Caco-2 (cell line): ENCODE measurements around the gene IGSF8. TPM values are rescaled to one million over a fixed set of nuclear protein-coding genes. Genes with fewer than 3 reads are reported as not detected.

Source experiments
- BruUV-seq: library from RNA; stranded (reverse); fragments of 400-500 nt; replicated peaks from 2 replicates; lab custom pipeline; 2021; lab: Mats Ljungman, UMichigan
- CTCF ChIA-PET: fragments of 300-600 bp; sonication (Branson Sonifier 250); formaldehyde crosslinking; loops from one replicate; lab custom pipeline; 2022; ENCODE audit warnings: antibody characterized with exemption; lab: Charles Lee
- POLR2A ChIA-PET: fragments of 300-600 bp; sonication (Branson Sonifier 250); formaldehyde crosslinking; loops from one replicate; lab custom pipeline; 2022; ENCODE audit warnings: antibody characterized with exemption; lab: Charles Lee
- DNase-seq, 2 experiments: peaks; one replicate each; pipeline versions ENCODE4 v3.0.0 to v3.0.0-alpha.2; 2020 to 2022
- H3K27me3 ChIP-seq: replicated peaks from 2 replicates; pipeline ENCODE4 v1.6.0; 2011; ENCODE audit warnings: low read length; ENCODE audit not compliant: control insufficient read depth, insufficient read depth
- H3K36me3 ChIP-seq: 2 replicates; pipeline ENCODE4 v1.5.1; 2011; ENCODE audit warnings: low read length; ENCODE audit not compliant: control insufficient read depth, insufficient read depth
- H3K4me1 ChIP-seq: fragments of 250-450 bp; sonication (Bioruptor Pico); 2 replicates; pipeline ENCODE4 v1.5.1; 2020; ENCODE audit warnings: mild to moderate bottlenecking
- H3K4me3 ChIP-seq: 2 replicates; pipeline ENCODE4 v1.5.1; 2011; ENCODE audit warnings: low read depth, mild to moderate bottlenecking, control low read depth, low read length
- H3K9me3 ChIP-seq: fragments of 250-450 bp; sonication (Bioruptor Pico); 2 replicates; pipeline ENCODE4 v1.5.1; 2020; ENCODE audit warnings: mild to moderate bottlenecking, moderate library complexity
- H3K27ac Mint-ChIP-seq: one replicate; pipeline ENCODE4 v1.8.0; 2022; ENCODE audit warnings: mixed read lengths; ENCODE audit not compliant: unreplicated experiment
- H3K27me3 Mint-ChIP-seq: one replicate; pipeline ENCODE4 v1.8.0; 2022; ENCODE audit warnings: mixed read lengths; ENCODE audit not compliant: insufficient read depth, unreplicated experiment
- H3K36me3 Mint-ChIP-seq: one replicate; pipeline ENCODE4 v1.8.0; 2022; ENCODE audit warnings: mild to moderate bottlenecking, mixed read lengths; ENCODE audit not compliant: insufficient read depth, unreplicated experiment
- H3K4me1 Mint-ChIP-seq: one replicate; pipeline ENCODE4 v1.8.0; 2022; ENCODE audit warnings: low read depth, mixed read lengths; ENCODE audit not compliant: unreplicated experiment
- H3K4me3 Mint-ChIP-seq: one replicate; pipeline ENCODE4 v1.8.0; 2022; ENCODE audit warnings: mild to moderate bottlenecking, moderate library complexity, mixed read lengths; ENCODE audit not compliant: unreplicated experiment
- H3K9me3 Mint-ChIP-seq: one replicate; pipeline ENCODE4 v1.8.0; 2022; ENCODE audit warnings: mixed read lengths; ENCODE audit not compliant: unreplicated experiment
- intact Hi-C: fragments of 100-400 bp; cut with micrococcal nuclease; formaldehyde crosslinking; loops from one replicate; pipeline ENCODE4 v1.10.0; 2022; ENCODE audit not compliant: unreplicated experiment
- total RNA-seq: library from RNA; stranded (reverse); gene quantifications from 2 replicates; pipeline ENCODE4 v1.2.3, GENCODE V29; 2022
- TF ChIP-seq, protein P1 (sequence below), 2 experiments: fragments of 200-600 bp in 1 of 2; IDR thresholded peaks; 1 replicate in 1 of 2; 2 replicates in 1 of 2; pipeline versions ENCODE4 v1.5.1 to v1.8.0; 2011 to 2022; ENCODE audit warnings: antibody characterized with exemption in 1 of 2, control low read depth in 1 of 2, inconsistent platforms in 1 of 2, low read depth in 1 of 2, low read length in 1 of 2, mild to moderate bottlenecking in 1 of 2, moderate library complexity in 1 of 2; ENCODE audit not compliant: insufficient read depth in 1 of 2, severe bottlenecking in 1 of 2, unreplicated experiment in 1 of 2

Gene IGSF8
- total RNA-seq, 1 experiment from 2014 or later: 15.4 TPM

DNA sequence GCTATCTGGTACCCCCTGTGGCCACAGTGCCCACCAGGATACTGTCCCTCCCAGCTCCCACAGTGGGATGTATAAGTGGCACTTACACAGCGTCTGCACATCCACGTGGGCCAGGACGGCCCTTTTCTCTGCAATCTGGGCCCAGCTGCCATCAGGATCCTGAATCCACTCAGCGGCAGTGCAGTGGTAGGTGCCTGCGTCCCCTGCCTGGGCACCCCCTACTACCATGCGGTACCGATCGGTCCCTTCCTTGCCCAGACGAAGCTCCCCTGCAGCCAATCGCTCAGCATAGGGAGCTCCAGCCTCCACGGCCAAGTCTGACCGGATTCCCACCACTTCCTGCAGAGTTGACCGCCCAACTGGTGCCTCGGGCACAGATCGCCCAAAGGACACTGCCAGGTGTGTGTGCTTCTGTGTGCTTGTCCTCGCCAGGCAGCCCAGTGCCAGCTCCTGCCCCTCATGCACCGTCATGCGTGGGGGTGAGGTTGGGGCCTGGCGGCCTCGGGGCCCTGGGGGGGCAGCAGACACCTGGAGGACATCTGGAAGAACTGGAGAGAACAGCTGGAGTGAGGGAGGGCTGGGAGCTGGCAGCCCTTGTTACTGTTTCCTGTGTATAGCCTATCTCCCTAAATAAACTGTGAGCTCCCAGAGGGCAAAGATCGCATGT, 4.7 kb downstream of the IGSF8 start:
- Mint-ChIP-seq H3K4me3 (no peak overlapping the region), H3K27me3 (no peaks in the 10 kb centered on the region), H3K9me3 (no peaks in the 10 kb centered on the region), H3K4me1 (peaks cover 7% of the 10 kb centered on the region), H3K36me3 (peaks cover 6% of the 10 kb centered on the region), H3K27ac (no peak overlapping the region)
- no peak for DNase-seq
- H3K4me1 ChIP-seq: peaks cover 16% of the 10 kb centered on the region
- ChIA-PET POLR2A (no interaction called here), CTCF (no interaction called here)
- no TSS peak for BruUV-seq
- TF ChIP-seq, protein P1, sequence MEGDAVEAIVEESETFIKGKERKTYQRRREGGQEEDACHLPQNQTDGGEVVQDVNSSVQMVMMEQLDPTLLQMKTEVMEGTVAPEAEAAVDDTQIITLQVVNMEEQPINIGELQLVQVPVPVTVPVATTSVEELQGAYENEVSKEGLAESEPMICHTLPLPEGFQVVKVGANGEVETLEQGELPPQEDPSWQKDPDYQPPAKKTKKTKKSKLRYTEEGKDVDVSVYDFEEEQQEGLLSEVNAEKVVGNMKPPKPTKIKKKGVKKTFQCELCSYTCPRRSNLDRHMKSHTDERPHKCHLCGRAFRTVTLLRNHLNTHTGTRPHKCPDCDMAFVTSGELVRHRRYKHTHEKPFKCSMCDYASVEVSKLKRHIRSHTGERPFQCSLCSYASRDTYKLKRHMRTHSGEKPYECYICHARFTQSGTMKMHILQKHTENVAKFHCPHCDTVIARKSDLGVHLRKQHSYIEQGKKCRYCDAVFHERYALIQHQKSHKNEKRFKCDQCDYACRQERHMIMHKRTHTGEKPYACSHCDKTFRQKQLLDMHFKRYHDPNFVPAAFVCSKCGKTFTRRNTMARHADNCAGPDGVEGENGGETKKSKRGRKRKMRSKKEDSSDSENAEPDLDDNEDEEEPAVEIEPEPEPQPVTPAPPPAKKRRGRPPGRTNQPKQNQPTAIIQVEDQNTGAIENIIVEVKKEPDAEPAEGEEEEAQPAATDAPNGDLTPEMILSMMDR (IDR thresholded peaks at IDR 0.05; ENCODE audit: insufficient read depth in 1 of 2, low read depth in 1 of 2, low read length in 1 of 2, severe bottlenecking in 1 of 2, unreplicated experiment in 1 of 2): no peak
- no peaks in the 10 kb centered on the region for H3K27me3 ChIP-seq
- H3K36me3 ChIP-seq: no peaks in the 10 kb centered on the region; the same call in 1 of the 2 replicates
- intact Hi-C loops: no loop called here
- H3K4me3 ChIP-seq: no peak overlapping the region
- H3K9me3 ChIP-seq: no peaks in the 10 kb centered on the region

DNA sequence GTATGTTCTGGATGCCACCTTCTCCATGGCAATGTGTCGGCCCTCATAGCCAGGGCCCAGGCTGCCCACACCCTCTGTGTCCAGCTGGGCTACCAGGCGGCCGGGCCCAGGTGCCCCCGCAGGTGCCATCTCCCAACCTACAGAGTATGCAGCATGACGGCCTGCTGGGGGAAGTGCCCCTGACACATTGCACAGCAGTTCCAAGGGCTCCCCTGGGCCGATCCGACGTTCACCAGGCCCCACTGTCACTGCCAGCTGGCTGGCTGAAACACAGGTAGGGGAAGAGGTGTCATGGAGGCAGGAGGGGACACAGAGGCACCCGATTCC, 5.4 kb downstream of the IGSF8 start:
- no peak overlapping the region for H3K4me3 ChIP-seq
- no peaks in the 10 kb centered on the region for H3K27me3 ChIP-seq
- no TSS peak for BruUV-seq
- intact Hi-C loops: no loop called here
- peaks cover 16% of the 10 kb centered on the region for H3K4me1 ChIP-seq
- H3K36me3 Mint-ChIP-seq: peaks cover 5% of the 10 kb centered on the region
- peaks cover 7% of the 10 kb centered on the region for H3K4me1 Mint-ChIP-seq
- H3K27me3 Mint-ChIP-seq: no peaks in the 10 kb centered on the region
- no peaks in the 10 kb centered on the region for H3K9me3 Mint-ChIP-seq
- TF ChIP-seq, protein P1 (IDR thresholded peaks at IDR 0.05; ENCODE audit: insufficient read depth in 1 of 2, low read depth in 1 of 2, low read length in 1 of 2, severe bottlenecking in 1 of 2, unreplicated experiment in 1 of 2): no peak
- no peak for DNase-seq
- CTCF ChIA-PET: no interaction called here
- H3K9me3 ChIP-seq: no peaks in the 10 kb centered on the region
- H3K4me3 Mint-ChIP-seq: no peak overlapping the region
- POLR2A ChIA-PET: no interaction called here
- no peaks in the 10 kb centered on the region; the same call in 1 of the 2 replicates for H3K36me3 ChIP-seq
- H3K27ac Mint-ChIP-seq: no peak overlapping the region

DNA sequence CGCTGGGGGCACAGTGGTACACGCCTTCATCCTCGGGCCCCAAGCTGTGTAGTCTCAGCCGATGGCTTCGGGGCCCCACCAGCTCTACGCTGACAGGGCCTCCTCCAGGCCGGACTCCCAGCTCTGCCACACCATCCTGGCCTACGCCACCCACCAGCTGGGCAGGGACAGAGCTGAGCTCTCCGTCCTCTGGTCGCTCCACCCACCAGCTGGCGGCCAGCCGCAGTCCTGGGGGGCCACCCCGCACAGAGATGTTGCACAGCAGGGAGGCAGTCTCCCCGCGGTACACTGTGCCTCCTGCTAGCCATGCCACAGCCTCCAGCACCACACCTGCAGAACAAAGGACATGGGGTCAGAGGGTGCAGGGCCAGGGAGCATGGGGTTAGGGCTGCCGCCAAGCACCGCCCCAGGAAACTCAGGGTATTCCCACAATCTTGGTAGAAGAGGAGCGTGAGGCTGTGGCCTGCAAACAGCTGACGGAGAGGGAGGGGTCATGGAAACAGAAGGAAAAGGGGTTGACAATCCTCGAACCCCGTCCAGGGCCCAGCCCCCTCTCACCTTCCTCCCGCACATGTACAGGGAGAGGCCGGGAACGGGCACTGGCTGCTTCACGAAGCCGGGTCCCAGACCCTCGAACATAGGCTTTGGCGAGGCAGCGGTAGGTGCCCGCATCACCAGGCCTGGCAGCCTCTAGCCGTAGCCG, 5.9 kb downstream of the IGSF8 start:
- Mint-ChIP-seq H3K9me3 (no peaks in the 10 kb centered on the region), H3K4me3 (no peak overlapping the region), H3K27ac (no peak overlapping the region), H3K4me1 (peaks cover 3% of the 10 kb centered on the region), H3K27me3 (no peaks in the 10 kb centered on the region), H3K36me3 (no peaks in the 10 kb centered on the region)
- no peak overlapping the region for H3K4me3 ChIP-seq
- ChIA-PET POLR2A (no interaction called here), CTCF (no interaction called here)
- DNase-seq: no peak
- H3K27me3 ChIP-seq: no peaks in the 10 kb centered on the region
- no TSS peak for BruUV-seq
- H3K4me1 ChIP-seq: peaks cover 11% of the 10 kb centered on the region
- intact Hi-C loops: no loop called here
- TF ChIP-seq, protein P1 (IDR thresholded peaks at IDR 0.05; ENCODE audit: insufficient read depth in 1 of 2, low read depth in 1 of 2, low read length in 1 of 2, severe bottlenecking in 1 of 2, unreplicated experiment in 1 of 2): no peak
- no peaks in the 10 kb centered on the region; the same call in 1 of the 2 replicates for H3K36me3 ChIP-seq
- H3K9me3 ChIP-seq: no peaks in the 10 kb centered on the region
